Keratinocyte (primary cell): ENCODE measurements around the gene CNTNAP2. TPM values are rescaled to one million over a fixed set of nuclear protein-coding genes. Genes with fewer than 3 reads are reported as not detected.

Experiments
- DNase-seq: peaks from one replicate; pipeline ENCODE4 v3.0.0-alpha.2; 2011; ENCODE audit warnings: low read depth, missing footprints, low spot score
- FAIRE-seq: peaks from 2 replicates; lab custom pipeline; 2011; peaks lifted over from hg19 to GRCh38; lab: Jason Lieb, UNC
- H2AFZ ChIP-seq: 2 replicates; pipeline ENCODE4 v1.6.0; 2012; ENCODE audit warnings: low read length, control low read depth, inconsistent platforms; ENCODE audit not compliant: control insufficient read depth
- H3K27ac ChIP-seq: 2 replicates; pipeline ENCODE4 v1.5.1; 2011; ENCODE audit warnings: low read length; ENCODE audit not compliant: control insufficient read depth, insufficient read depth
- H3K27me3 ChIP-seq: 3 replicates; pipeline ENCODE4 v1.6.0; 2011; ENCODE audit warnings: low read length; ENCODE audit not compliant: control insufficient read depth, insufficient read depth; ENCODE audit errors: extremely low read depth
- H3K36me3 ChIP-seq, 2 experiments: 2 replicates in 1 of 2; 3 replicates in 1 of 2; pipeline ENCODE4 v1.5.1; 2011; ENCODE audit warnings: low read length in 2 of 2, mild to moderate bottlenecking in 1 of 2; ENCODE audit not compliant: control insufficient read depth in 2 of 2, insufficient read depth in 2 of 2; ENCODE audit errors: extremely low read depth in 1 of 2
- H3K4me1 ChIP-seq: 3 replicates; pipeline ENCODE4 v1.5.1; 2011; ENCODE audit warnings: low read length; ENCODE audit not compliant: control insufficient read depth, insufficient read depth; ENCODE audit errors: extremely low read depth
- H3K4me2 ChIP-seq: 3 replicates; pipeline ENCODE4 v1.6.0; 2011; ENCODE audit warnings: low read depth, low read length; ENCODE audit not compliant: control insufficient read depth, insufficient read depth; ENCODE audit errors: extremely low read depth
- H3K4me3 ChIP-seq, 3 experiments: fragments of 200-600 bp in 1 of 3; sonication (generic) in 1 of 3; 2 replicates in 2 of 3; 3 replicates in 1 of 3; pipeline ENCODE4 v1.5.1; 2011 to 2016; ENCODE audit warnings: low read length in 3 of 3, mild to moderate bottlenecking in 3 of 3, control low read depth in 2 of 3, inconsistent platforms in 1 of 3, low read depth in 1 of 3, mixed read lengths in 1 of 3, mixed run types in 1 of 3, moderate library complexity in 1 of 3; ENCODE audit not compliant: control insufficient read depth in 2 of 3, insufficient read depth in 2 of 3; ENCODE audit errors: extremely low read depth in 1 of 3
- H3K79me2 ChIP-seq: 2 replicates; pipeline ENCODE4 v1.6.0; 2012; ENCODE audit warnings: low read length; ENCODE audit not compliant: control insufficient read depth, insufficient read depth
- H3K9ac ChIP-seq: 3 replicates; pipeline ENCODE4 v1.6.0; 2011; ENCODE audit warnings: low read length; ENCODE audit not compliant: control insufficient read depth, insufficient read depth; ENCODE audit errors: extremely low read depth
- H3K9me1 ChIP-seq: 3 replicates; pipeline ENCODE4 v1.6.0; 2011; ENCODE audit warnings: low read length; ENCODE audit not compliant: control insufficient read depth, insufficient read depth; ENCODE audit errors: extremely low read depth
- H3K9me3 ChIP-seq: 2 replicates; pipeline ENCODE4 v1.5.1; 2012; ENCODE audit warnings: low read depth, low read length; ENCODE audit not compliant: control insufficient read depth
- H4K20me1 ChIP-seq: 3 replicates; pipeline ENCODE4 v1.6.0; 2011; ENCODE audit warnings: low read length; ENCODE audit not compliant: control insufficient read depth, insufficient read depth; ENCODE audit errors: extremely low read depth
- CTCF ChIP-seq, 3 experiments: IDR thresholded peaks in 1 of 3; conservative IDR thresholded peaks in 1 of 3; optimal IDR thresholded peaks in 1 of 3; 2 replicates in 2 of 3; 3 replicates in 1 of 3; pipeline versions ENCODE3 to v1.5.1; 2011; ENCODE audit warnings: low read length in 3 of 3, mild to moderate bottlenecking in 3 of 3, moderate library complexity in 2 of 3, control low read depth in 1 of 3, inconsistent platforms in 1 of 3; ENCODE audit not compliant: insufficient read depth in 2 of 3; ENCODE audit errors: extremely low read depth in 1 of 3
- EZH2 ChIP-seq: IDR thresholded peaks from one replicate; pipeline ENCODE4 v1.6.1; 2012; ENCODE audit warnings: inconsistent platforms, mild to moderate bottlenecking, low read length, moderate library complexity
- dilution Hi-C: fragments of 300-500 bp; cut with MboI; formaldehyde crosslinking; loops from one replicate; pipeline ENCODE4 v1.7.0; 2020; ENCODE audit warnings: low sequenced_read_pairs; ENCODE audit not compliant: extremely low pct_ligation_motif_present
- polyA plus RNA-seq, 5 experiments: library from polyadenylated mRNA; depleted of rRNA in 3 of 5; stranded (reverse) in 3 of 5; stranded (forward) in 1 of 5; unstranded in 1 of 5; fragments of >200 nt; gene quantifications; 1 replicate in 1 of 5; 2 replicates in 3 of 5; 3 replicates in 1 of 5; pipeline versions ENCODE4 v1.2.1 to v1.2.3, GENCODE V29; 2011 to 2012; ENCODE audit warnings: missing spikeins in 2 of 5, low read depth in 1 of 5, low replicate concordance in 1 of 5

CNTNAP2 gene
- polyA plus RNA-seq, 1 donor (not counting 4 experiments of a cell fraction or from before 2014, with no cell fraction given), result 1.4 TPM

DNA sequence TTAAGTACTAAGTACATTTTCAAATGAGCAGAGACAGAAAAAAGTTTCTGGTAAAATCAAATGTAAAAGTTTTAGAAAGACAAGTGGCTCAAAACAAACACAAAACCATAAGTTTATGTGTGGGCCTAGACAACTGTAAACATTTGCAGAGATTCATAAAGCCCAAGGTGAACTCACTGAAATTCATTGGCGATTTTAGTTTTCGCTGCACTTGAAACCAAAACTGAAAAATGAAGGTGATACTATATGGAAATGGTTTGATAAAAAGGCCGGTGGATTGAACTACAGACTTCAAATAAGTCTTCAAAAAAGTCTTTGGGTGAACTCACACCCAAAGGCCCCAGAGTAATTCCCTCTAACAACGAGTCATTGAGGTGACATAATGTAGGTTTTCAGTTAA, 1289.0 kb downstream of the CNTNAP2 start:
- Histone ChIP-seq H3K79me2 (no peaks in the 10 kb centered on the region), H3K4me2 (no peak overlapping the region), H3K9ac (no peak overlapping the region), H3K36me3 (no peaks in the 10 kb centered on the region), H3K27ac (no peak overlapping the region), H4K20me1 (no peaks in the 10 kb centered on the region), H3K4me1 (no peaks in the 10 kb centered on the region), H3K27me3 (no peaks in the 10 kb centered on the region), H3K9me1 (no peaks in the 10 kb centered on the region), H2AFZ (no peak overlapping the region), H3K4me3 (no peak overlapping the region), H3K9me3 (peaks cover 2% of the 10 kb centered on the region)
- DNase-seq (no peak), FAIRE-seq (no peak)
- no peak for TF ChIP-seq CTCF (optimal IDR thresholded peaks at IDR 0.05 in 1 of 3, IDR thresholded peaks at IDR 0.05 in 1 of 3, conservative IDR thresholded peaks at IDR 0.05 in 1 of 3; ENCODE audit: extremely low read depth in 1 of 3, insufficient read depth in 2 of 3, low read length in 3 of 3)
- no peak for TF ChIP-seq EZH2
- dilution Hi-C loops, result no loop called here

- no peak for TF ChIP-seq CTCF (optimal IDR thresholded peaks at IDR 0.05 in 1 of 3, IDR thresholded peaks at IDR 0.05 in 1 of 3, conservative IDR thresholded peaks at IDR 0.05 in 1 of 3; ENCODE audit: extremely low read depth in 1 of 3, insufficient read depth in 2 of 3, low read length in 3 of 3)
- TF ChIP-seq EZH2, result no peak
- Histone ChIP-seq H4K20me1 (no peaks in the 10 kb centered on the region), H3K9me3 (peaks cover 2% of the 10 kb centered on the region), H2AFZ (no peak overlapping the region), H3K9ac (no peak overlapping the region), H3K4me3 (no peak overlapping the region), H3K79me2 (no peaks in the 10 kb centered on the region), H3K36me3 (no peaks in the 10 kb centered on the region), H3K9me1 (no peaks in the 10 kb centered on the region), H3K27me3 (no peaks in the 10 kb centered on the region), H3K4me1 (no peaks in the 10 kb centered on the region), H3K27ac (no peak overlapping the region), H3K4me2 (no peak overlapping the region)
- no peak for FAIRE-seq
- DNase-seq, result no peak
- dilution Hi-C loops, result no loop called here
Measured at GRCh38 chr7:147406521-147407135, 1290.0 kb downstream of the CNTNAP2 start.
